ENCODE data around the gene B4GAT1.

- no peak for TF ChIP-seq POLR2A (IDR thresholded peaks at IDR 0.05)
- TF ChIP-seq, protein P1, sequence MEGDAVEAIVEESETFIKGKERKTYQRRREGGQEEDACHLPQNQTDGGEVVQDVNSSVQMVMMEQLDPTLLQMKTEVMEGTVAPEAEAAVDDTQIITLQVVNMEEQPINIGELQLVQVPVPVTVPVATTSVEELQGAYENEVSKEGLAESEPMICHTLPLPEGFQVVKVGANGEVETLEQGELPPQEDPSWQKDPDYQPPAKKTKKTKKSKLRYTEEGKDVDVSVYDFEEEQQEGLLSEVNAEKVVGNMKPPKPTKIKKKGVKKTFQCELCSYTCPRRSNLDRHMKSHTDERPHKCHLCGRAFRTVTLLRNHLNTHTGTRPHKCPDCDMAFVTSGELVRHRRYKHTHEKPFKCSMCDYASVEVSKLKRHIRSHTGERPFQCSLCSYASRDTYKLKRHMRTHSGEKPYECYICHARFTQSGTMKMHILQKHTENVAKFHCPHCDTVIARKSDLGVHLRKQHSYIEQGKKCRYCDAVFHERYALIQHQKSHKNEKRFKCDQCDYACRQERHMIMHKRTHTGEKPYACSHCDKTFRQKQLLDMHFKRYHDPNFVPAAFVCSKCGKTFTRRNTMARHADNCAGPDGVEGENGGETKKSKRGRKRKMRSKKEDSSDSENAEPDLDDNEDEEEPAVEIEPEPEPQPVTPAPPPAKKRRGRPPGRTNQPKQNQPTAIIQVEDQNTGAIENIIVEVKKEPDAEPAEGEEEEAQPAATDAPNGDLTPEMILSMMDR (IDR thresholded peaks at IDR 0.05), result no peak
Measured at GRCh38 chr11:66310324-66310723, 37.1 kb downstream of the B4GAT1 start.

Data from testis (tissue), 2 donors.